Astrocyte of the spinal cord (primary cell): ENCODE measurements around the gene OTOR.

Experiments
- DNase-seq: peaks from one replicate; pipeline ENCODE4 v3.0.0; 2011; ENCODE audit warnings: low read depth, low spot score
- H3K4me3 ChIP-seq: 2 replicates; pipeline ENCODE4 v1.5.1; 2011; ENCODE audit warnings: low read depth, mild to moderate bottlenecking, low read length, moderate library complexity
- in situ Hi-C: cut with HindIII; loops from 2 replicates; pipeline ENCODE4 v1.10.0; 2017; ENCODE audit warnings: low sequenced_read_pairs
- TF ChIP-seq, protein P1 (sequence below): IDR thresholded peaks from 2 replicates; pipeline ENCODE4 v1.5.1; 2012; ENCODE audit warnings: low read depth, mild to moderate bottlenecking, low read length, inconsistent platforms

The OTOR gene

DNA sequence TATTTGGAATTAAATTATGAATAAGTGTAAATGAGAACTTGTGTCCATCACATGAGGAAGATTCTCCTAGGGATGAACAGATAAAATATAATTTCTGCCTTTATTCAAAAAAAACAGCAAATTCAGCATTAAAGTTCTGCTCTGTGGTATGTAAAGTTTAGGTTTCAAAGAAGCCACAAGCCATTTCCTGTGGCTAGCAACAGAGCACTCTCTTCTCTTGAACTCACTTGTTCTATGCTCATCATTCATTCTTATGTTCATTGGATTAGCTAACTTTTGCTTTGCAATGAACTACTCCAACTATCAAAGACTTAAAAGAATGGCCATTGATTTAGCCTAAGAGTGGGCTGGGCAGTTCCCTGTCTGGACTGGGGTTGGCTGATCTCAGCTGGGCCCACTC, 39.1 kb upstream of the OTOR start:
- TF ChIP-seq, protein P1, sequence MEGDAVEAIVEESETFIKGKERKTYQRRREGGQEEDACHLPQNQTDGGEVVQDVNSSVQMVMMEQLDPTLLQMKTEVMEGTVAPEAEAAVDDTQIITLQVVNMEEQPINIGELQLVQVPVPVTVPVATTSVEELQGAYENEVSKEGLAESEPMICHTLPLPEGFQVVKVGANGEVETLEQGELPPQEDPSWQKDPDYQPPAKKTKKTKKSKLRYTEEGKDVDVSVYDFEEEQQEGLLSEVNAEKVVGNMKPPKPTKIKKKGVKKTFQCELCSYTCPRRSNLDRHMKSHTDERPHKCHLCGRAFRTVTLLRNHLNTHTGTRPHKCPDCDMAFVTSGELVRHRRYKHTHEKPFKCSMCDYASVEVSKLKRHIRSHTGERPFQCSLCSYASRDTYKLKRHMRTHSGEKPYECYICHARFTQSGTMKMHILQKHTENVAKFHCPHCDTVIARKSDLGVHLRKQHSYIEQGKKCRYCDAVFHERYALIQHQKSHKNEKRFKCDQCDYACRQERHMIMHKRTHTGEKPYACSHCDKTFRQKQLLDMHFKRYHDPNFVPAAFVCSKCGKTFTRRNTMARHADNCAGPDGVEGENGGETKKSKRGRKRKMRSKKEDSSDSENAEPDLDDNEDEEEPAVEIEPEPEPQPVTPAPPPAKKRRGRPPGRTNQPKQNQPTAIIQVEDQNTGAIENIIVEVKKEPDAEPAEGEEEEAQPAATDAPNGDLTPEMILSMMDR: no peak
- in situ Hi-C loops: no loop called here
- no peak overlapping the region for H3K4me3 ChIP-seq
- no peak for DNase-seq

DNA sequence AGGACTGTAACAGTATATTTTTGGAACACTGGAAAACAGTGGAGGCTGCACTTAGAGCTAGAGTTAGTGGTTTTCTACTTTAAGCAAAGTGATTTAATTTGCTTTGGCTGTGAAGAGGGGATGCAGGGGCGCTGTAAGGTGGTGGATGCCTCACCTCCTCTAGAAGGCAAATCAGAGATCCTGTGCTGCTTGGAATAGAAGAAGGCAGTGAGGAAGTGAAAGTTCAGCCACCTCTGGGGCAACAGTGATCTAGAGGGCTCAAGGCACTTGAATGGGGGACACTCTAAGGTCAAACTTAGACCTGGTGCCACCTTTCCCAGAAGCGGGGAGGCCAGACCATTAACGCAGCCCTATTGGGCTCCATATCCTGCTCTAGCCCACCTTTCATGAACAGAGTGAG, 37.4 kb upstream of the OTOR start:
- TF ChIP-seq, protein P1: no peak
- no peak for DNase-seq
- H3K4me3 ChIP-seq: no peak overlapping the region
- in situ Hi-C loops: no loop called here

DNA sequence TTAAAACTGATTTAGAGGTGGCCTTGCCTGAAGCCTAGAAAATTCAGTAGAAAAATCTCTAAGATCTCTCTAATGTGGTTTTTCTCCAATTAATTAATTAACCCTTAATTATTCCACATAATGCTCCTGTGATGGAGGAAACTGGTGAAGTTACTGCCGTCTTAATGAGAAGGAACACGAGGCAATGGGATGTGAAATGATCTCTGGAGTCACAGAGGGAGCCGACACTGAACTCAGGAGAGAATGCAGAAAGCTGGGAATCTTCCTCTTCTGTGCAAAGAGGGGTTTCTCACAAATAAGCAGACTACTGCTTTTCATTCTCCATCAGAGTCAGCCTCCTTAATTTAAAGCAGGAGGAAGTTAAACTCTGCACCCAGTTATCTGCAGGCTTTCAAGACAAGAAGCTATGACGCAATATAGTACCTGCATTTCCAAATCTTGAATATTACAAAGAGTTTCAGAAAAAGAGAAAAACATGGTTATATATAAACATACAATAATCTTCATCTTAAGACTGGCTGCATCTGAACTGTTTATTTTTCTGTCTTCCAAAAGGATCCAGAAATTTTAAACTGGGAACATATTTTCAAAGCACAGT, 36.4 kb upstream of the OTOR start:
- no peak overlapping the region for H3K4me3 ChIP-seq
- no peak for DNase-seq
- in situ Hi-C loops: no loop called here
- TF ChIP-seq, protein P1: no peak

DNA sequence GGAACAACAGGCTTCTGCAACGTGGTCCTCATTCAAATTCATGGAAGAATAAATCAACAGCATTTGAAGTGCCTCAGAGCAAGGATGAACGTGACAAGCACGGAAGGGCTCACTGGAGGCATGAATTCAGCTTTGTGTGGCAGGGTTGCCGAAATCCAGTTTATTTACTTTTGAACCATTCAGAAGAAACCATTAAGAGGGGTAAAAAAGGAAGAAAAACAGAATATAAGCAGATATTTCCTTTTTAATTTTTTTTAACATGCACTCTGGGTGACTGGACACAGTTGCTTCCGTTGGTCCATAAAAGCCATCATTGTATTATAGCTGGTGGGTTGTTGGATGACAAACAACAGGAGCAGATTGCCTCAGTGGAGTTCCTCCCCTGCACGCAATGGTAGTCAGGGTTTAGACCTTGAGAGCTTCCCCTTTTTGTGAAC, 35.6 kb upstream of the OTOR start:
- H3K4me3 ChIP-seq: no peak overlapping the region
- in situ Hi-C loops: no loop called here
- TF ChIP-seq, protein P1: no peak
- DNase-seq: no peak

DNA sequence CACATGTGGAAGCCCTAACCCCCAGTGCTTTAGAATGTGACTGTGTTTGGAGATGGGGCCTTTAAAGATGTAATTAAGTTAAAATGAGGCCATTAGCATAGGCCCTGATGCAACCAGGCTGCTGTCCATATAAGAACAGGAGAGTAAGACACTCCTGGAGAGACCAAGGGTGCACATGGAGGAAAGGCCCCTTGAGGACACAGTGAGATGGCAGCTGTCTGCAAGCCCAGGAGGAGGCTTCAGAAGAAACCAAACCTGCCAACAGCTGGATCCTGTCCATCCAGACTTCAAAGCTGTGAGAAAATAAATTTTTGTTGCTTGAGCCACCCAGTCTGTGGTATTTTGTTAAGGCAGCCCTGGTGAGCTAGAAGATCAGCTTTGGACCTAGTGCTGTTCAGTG, 35.1 kb upstream of the OTOR start:
- in situ Hi-C loops: no loop called here
- no peak overlapping the region for H3K4me3 ChIP-seq
- TF ChIP-seq, protein P1: no peak
- DNase-seq: no peak

DNA sequence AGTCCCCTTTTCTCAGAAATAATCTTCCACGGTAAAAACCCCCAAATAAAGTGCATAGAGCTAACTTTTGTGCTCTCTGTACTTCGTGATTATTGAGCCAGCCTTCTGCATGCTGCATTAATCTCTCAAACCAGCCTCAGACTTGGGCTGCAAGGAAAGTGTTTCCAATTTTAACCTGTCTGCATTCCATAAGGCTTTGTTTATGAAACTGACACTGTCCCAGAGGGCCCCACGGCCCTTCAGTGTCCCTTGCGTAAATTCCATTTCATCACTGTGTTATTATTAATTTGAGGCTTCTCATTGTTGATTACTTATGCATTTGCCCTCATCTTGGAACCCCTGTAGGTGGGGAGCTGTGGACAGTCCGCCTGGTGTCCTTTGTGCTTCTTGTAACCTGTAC, 33.9 kb upstream of the OTOR start:
- DNase-seq: no peak
- in situ Hi-C loops: no loop called here
- TF ChIP-seq, protein P1: no peak
- no peak overlapping the region for H3K4me3 ChIP-seq

DNA sequence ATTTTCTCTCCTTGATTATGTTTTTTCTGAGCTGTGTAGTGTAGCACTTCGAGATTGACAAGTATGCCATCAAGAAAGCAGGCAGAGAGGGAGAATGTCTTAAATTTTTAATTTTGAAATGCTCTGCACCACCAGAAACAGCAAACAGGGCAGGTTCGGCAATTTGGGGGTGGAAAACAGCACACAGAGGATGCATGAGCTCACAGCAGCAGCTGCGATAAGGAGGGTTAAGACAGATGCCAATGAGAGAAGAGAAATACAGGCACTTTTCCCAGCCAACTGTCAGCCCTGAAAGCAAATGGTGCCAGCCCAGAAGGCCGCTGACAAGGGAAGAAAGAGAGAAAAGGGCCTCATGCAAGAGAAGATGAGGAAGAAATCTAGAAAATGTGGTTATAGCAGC, 33.4 kb upstream of the OTOR start:
- no peak for DNase-seq
- in situ Hi-C loops: no loop called here
- TF ChIP-seq, protein P1: no peak
- no peak overlapping the region for H3K4me3 ChIP-seq
